SU-DHL-6 (cell line): Measurements from ENCODE around the gene BHLHE41.

Experiments used
- H2AFZ ChIP-seq: fragments of 200-600 bp; sonication (generic); 2 replicates; pipeline ENCODE4 v1.6.1; 2014; ENCODE audit warnings: low read depth, mild to moderate bottlenecking, moderate library complexity, mixed read lengths, antibody characterized with exemption, low read length; ENCODE audit not compliant: severe bottlenecking
- H3F3A ChIP-seq: fragments of 200-600 bp; shearing (Covaris generic); 2 replicates; pipeline ENCODE4 v1.6.0; 2016; ENCODE audit warnings: antibody characterized with exemption, mild to moderate bottlenecking; ENCODE audit not compliant: insufficient read depth
- H3K27ac ChIP-seq: fragments of 200-600 bp; sonication (generic); 2 replicates; pipeline ENCODE4 v1.5.1; 2016; ENCODE audit warnings: low read depth, mild to moderate bottlenecking, low read length, moderate library complexity, mixed read lengths
- H3K27me3 ChIP-seq: fragments of 200-600 bp; sonication (generic), shearing (Covaris generic); 2 replicates; pipeline ENCODE4 v1.6.0; 2014; ENCODE audit warnings: mild to moderate bottlenecking, low read length
- H3K36me3 ChIP-seq: fragments of 200-600 bp; sonication (generic); 2 replicates; pipeline ENCODE4 v1.6.1; 2014; ENCODE audit warnings: mild to moderate bottlenecking, low read length, mixed read lengths
- H3K4me2 ChIP-seq: fragments of 300-600, 200-600 bp; shearing (Covaris generic), sonication (generic); 2 replicates; pipeline ENCODE4 v1.6.0; 2014; ENCODE audit warnings: low read length, low read depth, mild to moderate bottlenecking; ENCODE audit not compliant: poor library complexity, severe bottlenecking
- H3K4me3 ChIP-seq: fragments of 200-600 bp; sonication (generic); 2 replicates; pipeline ENCODE4 v1.5.1; 2014; ENCODE audit warnings: antibody characterized with exemption, low read length, mild to moderate bottlenecking, mixed read lengths; ENCODE audit not compliant: insufficient read depth, poor library complexity, severe bottlenecking
- H3K79me2 ChIP-seq: fragments of 200-600 bp; sonication (generic); 2 replicates; pipeline ENCODE4 v1.6.1; 2014; ENCODE audit warnings: mild to moderate bottlenecking, low read length, moderate library complexity; ENCODE audit not compliant: insufficient read depth
- H3K9ac ChIP-seq: fragments of 200-600 bp; sonication (generic); 2 replicates; pipeline ENCODE4 v1.7.0; 2014; ENCODE audit warnings: mild to moderate bottlenecking, low read length
- H3K9me2 ChIP-seq: fragments of 200-600 bp; sonication (generic); replicated peaks from 2 replicates; pipeline ENCODE4 v1.6.1; 2014; ENCODE audit warnings: low read length; ENCODE audit not compliant: insufficient read depth
- H3K9me3 ChIP-seq: fragments of 200-600 bp; sonication (generic); 2 replicates; pipeline ENCODE4 v1.6.1; 2014; ENCODE audit warnings: low read length, mixed read lengths; ENCODE audit not compliant: insufficient read depth
- H4K20me1 ChIP-seq: fragments of 200-600 bp; sonication (generic); 2 replicates; pipeline ENCODE4 v1.6.1; 2014; ENCODE audit warnings: low read depth, mild to moderate bottlenecking, antibody characterized with exemption, low read length, moderate library complexity, mixed read lengths
- CTCF ChIP-seq: fragments of 200-600 bp; sonication (generic); IDR thresholded peaks from one replicate; pipeline ENCODE4 v1.5.1; 2017; ENCODE audit warnings: antibody characterized with exemption, mild to moderate bottlenecking, low read length, moderate library complexity; ENCODE audit not compliant: insufficient read depth, poor library complexity, severe bottlenecking
- EZH2phosphoT487 ChIP-seq: fragments of 200-600 bp; sonication (generic), shearing (Covaris generic); conservative IDR thresholded peaks from 2 replicates; pipeline ENCODE4 v1.6.1; 2018; ENCODE audit warnings: mild to moderate bottlenecking, antibody characterized with exemption, low read length, moderate library complexity, mixed read lengths

The BHLHE41 gene

DNA sequence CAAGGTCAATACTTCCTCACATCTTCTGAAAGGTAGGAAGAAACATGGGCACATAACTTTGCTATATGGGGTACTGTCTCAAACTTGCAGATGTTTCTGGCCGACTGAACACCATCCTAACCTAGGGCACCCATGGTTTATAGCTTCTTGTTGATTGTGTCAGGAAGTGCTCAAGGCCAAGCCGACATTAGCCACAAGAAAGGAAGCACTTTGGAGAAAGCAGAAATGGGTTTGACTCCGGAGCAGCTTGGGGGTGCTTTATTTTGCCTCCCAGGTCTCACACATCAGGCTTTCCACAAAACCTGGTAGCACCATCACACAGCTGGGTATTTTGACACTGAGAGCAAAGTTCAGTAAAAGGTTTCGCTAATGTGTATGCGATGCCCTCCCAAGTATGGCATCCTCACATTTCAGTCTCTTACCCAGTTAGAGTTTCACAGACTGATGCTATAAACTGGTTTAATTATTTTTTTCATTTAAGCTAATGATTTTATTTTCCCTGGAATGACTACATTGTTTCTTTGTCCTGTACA is 25.2 kb upstream of the BHLHE41 start:
- Histone ChIP-seq H3K9me3 (no peaks in the 10 kb centered on the region), H3K27me3 (no peaks in the 10 kb centered on the region), H4K20me1 (peaks cover 4% of the 10 kb centered on the region; the same call in 1 of the 2 replicates), H3K4me3 (no peak overlapping the region), H3K36me3 (no peaks in the 10 kb centered on the region), H3F3A (no peaks in the 10 kb centered on the region), H3K79me2 (no peaks in the 10 kb centered on the region), H3K4me2 (no peak overlapping the region), H3K27ac (no peak overlapping the region), H3K9ac (no peak overlapping the region), H3K9me2 (no peaks in the 10 kb centered on the region), H2AFZ (no peak overlapping the region)
- TF ChIP-seq EZH2phosphoT487 (no peak), CTCF (no peak)

- Histone ChIP-seq H3F3A (no peaks in the 10 kb centered on the region), H3K36me3 (no peaks in the 10 kb centered on the region), H3K9me3 (no peaks in the 10 kb centered on the region), H3K9me2 (no peaks in the 10 kb centered on the region), H3K4me2 (no peak overlapping the region), H3K9ac (no peak overlapping the region), H3K4me3 (no peak overlapping the region), H2AFZ (no peak overlapping the region), H3K27me3 (no peaks in the 10 kb centered on the region), H3K79me2 (no peaks in the 10 kb centered on the region), H4K20me1 (peaks cover 4% of the 10 kb centered on the region; the same call in 1 of the 2 replicates), H3K27ac (no peak overlapping the region)
- TF ChIP-seq EZH2phosphoT487: no peak
- TF ChIP-seq CTCF: no peak
Observed at GRCh38 chr12:26148291-26148690, 23.5 kb upstream of the BHLHE41 start.

- H3K9ac ChIP-seq: no peak overlapping the region
- H3K4me3 ChIP-seq: no peak overlapping the region
- no peaks in the 10 kb centered on the region for H3K9me2 ChIP-seq
- no peak overlapping the region for H3K27ac ChIP-seq
- H2AFZ ChIP-seq: no peak overlapping the region
- no peaks in the 10 kb centered on the region for H3K79me2 ChIP-seq
- no peaks in the 10 kb centered on the region; the same call in 1 of the 2 replicates for H4K20me1 ChIP-seq
- H3K9me3 ChIP-seq: no peaks in the 10 kb centered on the region
- no peaks in the 10 kb centered on the region for H3K27me3 ChIP-seq
- H3F3A ChIP-seq: no peaks in the 10 kb centered on the region
- H3K4me2 ChIP-seq: no peak overlapping the region
- H3K36me3 ChIP-seq: no peaks in the 10 kb centered on the region
- TF ChIP-seq CTCF (no peak), EZH2phosphoT487 (no peak)
Observed at GRCh38 chr12:26143291-26143690, 18.5 kb upstream of the BHLHE41 start.
